Right lobe of liver (tissue), 6 donors: ENCODE results near the gene SEPTIN3. TPM values are rescaled to one million over a fixed set of nuclear protein-coding genes. Genes with fewer than 3 reads are reported as not detected.

Source experiments
- ATAC-seq, 4 donors: fragments of 200-7000 bp; cut with Tn5 transposase; one replicate each; pipeline ENCODE4 v1.9.1; 2020; ENCODE audit warnings: mild to moderate bottlenecking in 4 of 4, moderate library complexity in 4 of 4
- DNase-seq, 3 donors: peaks; one replicate each; pipeline ENCODE4 v3.0.0-alpha.2; 2020
- H3K27ac ChIP-seq, 3 donors: fragments of 200-600 bp; one replicate each; pipeline ENCODE4 v1.8.0; 2022
- H3K27me3 ChIP-seq, 2 donors: fragments of 200-600 bp; one replicate each; pipeline ENCODE4 v1.8.0; 2022
- H3K36me3 ChIP-seq, 4 donors: fragments of 200-600 bp; sonication (generic) in 1 of 4; one replicate each; pipeline versions ENCODE4 v1.5.1 to v1.8.0; 2017 to 2022; ENCODE audit warnings: control low read depth in 1 of 4
- H3K4me1 ChIP-seq, 4 donors: fragments of 200-600 bp; sonication (generic) in 1 of 4; one replicate each; pipeline versions ENCODE4 v1.5.1 to v1.8.0; 2017 to 2022; ENCODE audit warnings: control low read depth in 1 of 4
- H3K4me3 ChIP-seq, 3 donors: fragments of 200-600 bp; one replicate each; pipeline ENCODE4 v1.8.0; 2022
- H3K9me3 ChIP-seq, 4 donors: fragments of 200-600 bp; sonication (generic) in 1 of 4; one replicate each; pipeline versions ENCODE4 v1.5.1 to v1.8.0; 2017 to 2022; ENCODE audit warnings: control low read depth in 1 of 4
- CTCF ChIP-seq, 4 donors: fragments of 200-600 bp in 3 of 4; fragments of 450-650 bp in 1 of 4; IDR thresholded peaks; one replicate each; pipeline versions ENCODE4 v1.5.1 to v1.8.0; 2016 to 2022; ENCODE audit warnings: antibody characterized with exemption in 4 of 4, mild to moderate bottlenecking in 2 of 4
- POLR2A ChIP-seq: fragments of 450-650 bp; IDR thresholded peaks from one replicate; pipeline ENCODE4 v1.6.1; 2017; ENCODE audit warnings: antibody characterized with exemption, mild to moderate bottlenecking
- WGBS: methylation state at CpG from one replicate; pipeline ENCODE4 v1.1.6; 2018; ENCODE audit warnings: low coverage, low lambda C conversion rate; ENCODE audit not compliant: insufficient coverage; ENCODE audit errors: missing lambda C conversion rate; 5-methylcytosine and 5-hydroxymethylcytosine counted together
- intact Hi-C, 2 donors: fragments of 100-400 bp; cut with DNase I; formaldehyde crosslinking; loops; one replicate each; pipeline versions ENCODE4 v1.11.2 to v1.14.1; 2022
- total RNA-seq, 6 experiments: library from RNA; depleted of rRNA in 2 of 6; stranded (reverse); fragments of >200 nt in 2 of 6; fragmentation: NEBNext Ultra II Directional in 3 of 6; extraction: Animal tissue kit (Norgen Biotek cat#: 25700) in 3 of 6; gene quantifications; one replicate each; pipeline versions ENCODE4 v1.1.0 to v1.2.4, GENCODE V29; 2016 to 2023
- donor health status: DM: no; HTN: yes; CAD: no.
- donor health status: DM: no; HTN: no; CAD: no.
- donor health status: DM: no; HTN: no; CAD: no.
- donor health status: DM: no; HTN: yes; CAD: no.
- donor health status: DM: no; HTN: yes; CAD: no.

The SEPTIN3 gene
- total RNA-seq, 6 experiments from 2014 or later: 0.06 to 0.16 (median 0.07) TPM; not detected in 3

- Histone ChIP-seq H3K9me3 (no peaks in the 10 kb centered on the region), H3K36me3 (no peaks in the 10 kb centered on the region), H3K27me3 (no peaks in the 10 kb centered on the region), H3K4me1 (peaks cover 0 to 7% (median 0%) of the 10 kb centered on the region in 4 donors), H3K4me3 (no peak overlapping the region), H3K27ac (no peak overlapping the region)
- no peak for ATAC-seq
- intact Hi-C loops: no loop called here
- WGBS: 100% methylated on average over 2 of the region's 8 CpGs
- TF ChIP-seq CTCF (IDR thresholded peaks at IDR 0.05): no peak
- TF ChIP-seq POLR2A: no peak
- no peak for DNase-seq
Observed at GRCh38 chr22:42000466-42000865, 31.2 kb downstream of the SEPTIN3 start.

- H3K4me1 ChIP-seq: peaks cover 0 to 7% (median 0%) of the 10 kb centered on the region in 4 donors
- intact Hi-C loops: no loop called here
- H3K9me3 ChIP-seq: no peaks in the 10 kb centered on the region
- H3K36me3 ChIP-seq: no peaks in the 10 kb centered on the region
- no peak overlapping the region for H3K4me3 ChIP-seq
- DNase-seq (no peak), ATAC-seq (no peak)
- 88% methylated on average over 3 of the region's 8 CpGs for WGBS
- no peaks in the 10 kb centered on the region for H3K27me3 ChIP-seq
- no peak overlapping the region for H3K27ac ChIP-seq
- no peak for TF ChIP-seq POLR2A
- no peak for TF ChIP-seq CTCF (IDR thresholded peaks at IDR 0.05)
Observed at GRCh38 chr22:42001121-42001520, 31.9 kb downstream of the SEPTIN3 start.

- Histone ChIP-seq H3K27ac (no peak overlapping the region), H3K4me1 (peaks cover 0 to 7% (median 0%) of the 10 kb centered on the region in 4 donors), H3K9me3 (no peaks in the 10 kb centered on the region), H3K36me3 (no peaks in the 10 kb centered on the region), H3K27me3 (no peaks in the 10 kb centered on the region), H3K4me3 (no peak overlapping the region)
- intact Hi-C loops: no loop called here
- ATAC-seq: no peak
- 100% methylated on average over 2 of the region's 12 CpGs for WGBS
- TF ChIP-seq CTCF (IDR thresholded peaks at IDR 0.05) (no peak), POLR2A (no peak)
- DNase-seq: no peak
Observed at GRCh38 chr22:42001706-42002105, 32.5 kb downstream of the SEPTIN3 start.

- whole genome bisulfite sequencing: 59% methylated on average over 4 of the region's 4 CpGs
- H3K4me1 ChIP-seq: no peaks in the 10 kb centered on the region
- H3K27ac ChIP-seq: no peak overlapping the region
- no peak for TF ChIP-seq CTCF (IDR thresholded peaks at IDR 0.05)
- TF ChIP-seq POLR2A: no peak
- H3K27me3 ChIP-seq: no peaks in the 10 kb centered on the region
- no peaks in the 10 kb centered on the region for H3K36me3 ChIP-seq
- intact Hi-C loops: no loop called here
- no peak for DNase-seq
- no peak for ATAC-seq
- no peaks in the 10 kb centered on the region for H3K9me3 ChIP-seq
- H3K4me3 ChIP-seq: no peak overlapping the region
Observed at GRCh38 chr22:42007922-42008321, 38.7 kb downstream of the SEPTIN3 start.

GRCh38 chr22:42010778-42011177 lies 41.5 kb downstream of the SEPTIN3 start:
- Histone ChIP-seq H3K36me3 (no peaks in the 10 kb centered on the region), H3K9me3 (no peaks in the 10 kb centered on the region), H3K4me3 (no peak overlapping the region), H3K4me1 (no peaks in the 10 kb centered on the region), H3K27me3 (no peaks in the 10 kb centered on the region), H3K27ac (no peak overlapping the region)
- TF ChIP-seq POLR2A: no peak
- DNase-seq (no peak), ATAC-seq (no peak)
- WGBS: 79% methylated on average over 7 of the region's 7 CpGs
- intact Hi-C loops: no loop called here
